ENCODE data around the gene MYO5C.
A peak's percentile ranks its signal among the peaks of the same experiment; 100 is the strongest.

The MYO5C gene

GRCh38 chr15:52146776-52147175, 148.8 kb downstream of the MYO5C start:
- DNase-seq (ENCODE audit: low read depth): no peak

GRCh38 chr15:52146261-52146660, 149.3 kb downstream of the MYO5C start:
- DNase-seq (ENCODE audit: low read depth): no peak

GRCh38 chr15:52144656-52145178, 150.9 kb downstream of the MYO5C start:
- no peak for DNase-seq (ENCODE audit: low read depth)

- DNase-seq (ENCODE audit: low read depth): peak; percentile 41
Measured at GRCh38 chr15:52143873-52144272, 151.7 kb downstream of the MYO5C start.

Data from stromal cell of bone marrow (primary cell).